Endothelial cell of umbilical vein (primary cell): ENCODE results near the gene ATP10A.

Experiments
- EZH2 ChIP-seq: IDR thresholded peaks from 2 replicates; pipeline ENCODE4 v1.6.1; 2012; ENCODE audit warnings: borderline replicate concordance, low read depth, mild to moderate bottlenecking, moderate library complexity, low read length, inconsistent platforms; ENCODE audit not compliant: severe bottlenecking
- GATA2 ChIP-seq: IDR thresholded peaks from 2 replicates; pipeline ENCODE4 v1.7.0; 2011; ENCODE audit warnings: low read depth, mild to moderate bottlenecking, moderate library complexity, mixed read lengths, low read length; ENCODE audit not compliant: insufficient read length, insufficient read depth
- MYC ChIP-seq: IDR thresholded peaks from one replicate; pipeline ENCODE4 v1.6.1; 2011; ENCODE audit warnings: mild to moderate bottlenecking, low read depth, low read length
- TF ChIP-seq, protein P1 (sequence below), 2 donors: IDR thresholded peaks; 1 replicate in 1 of 2; 2 replicates in 1 of 2; pipeline ENCODE4 v1.5.1; 2011; ENCODE audit warnings: low read length in 2 of 2, mild to moderate bottlenecking in 2 of 2, moderate library complexity in 2 of 2, control low read depth in 1 of 2, inconsistent platforms in 1 of 2, low read depth in 1 of 2; ENCODE audit not compliant: insufficient read depth in 1 of 2; ENCODE audit errors: extremely low read depth in 1 of 2

DNA sequence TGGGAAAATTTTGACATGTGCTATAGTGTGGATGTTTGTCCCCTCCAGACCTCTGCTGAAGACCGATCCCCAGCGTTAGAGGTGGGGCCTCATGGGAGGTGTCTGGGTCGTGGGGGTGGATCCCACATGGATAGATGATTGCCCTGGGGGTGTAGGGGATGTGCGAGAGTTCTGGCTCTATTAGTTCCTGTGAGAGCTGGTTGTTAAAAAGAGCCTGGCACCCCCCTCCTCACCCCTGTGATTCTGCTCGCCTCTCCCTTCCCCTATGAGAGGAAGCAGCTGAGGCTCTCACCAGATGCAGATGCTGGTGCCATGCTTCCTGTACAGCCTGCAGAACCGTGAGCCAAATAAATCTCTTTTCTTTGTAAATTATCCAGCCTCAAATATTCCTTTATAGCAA is 67.4 kb downstream of the ATP10A start:
- TF ChIP-seq EZH2 (no peak), MYC (no peak), GATA2 (no peak)
- TF ChIP-seq, protein P1, sequence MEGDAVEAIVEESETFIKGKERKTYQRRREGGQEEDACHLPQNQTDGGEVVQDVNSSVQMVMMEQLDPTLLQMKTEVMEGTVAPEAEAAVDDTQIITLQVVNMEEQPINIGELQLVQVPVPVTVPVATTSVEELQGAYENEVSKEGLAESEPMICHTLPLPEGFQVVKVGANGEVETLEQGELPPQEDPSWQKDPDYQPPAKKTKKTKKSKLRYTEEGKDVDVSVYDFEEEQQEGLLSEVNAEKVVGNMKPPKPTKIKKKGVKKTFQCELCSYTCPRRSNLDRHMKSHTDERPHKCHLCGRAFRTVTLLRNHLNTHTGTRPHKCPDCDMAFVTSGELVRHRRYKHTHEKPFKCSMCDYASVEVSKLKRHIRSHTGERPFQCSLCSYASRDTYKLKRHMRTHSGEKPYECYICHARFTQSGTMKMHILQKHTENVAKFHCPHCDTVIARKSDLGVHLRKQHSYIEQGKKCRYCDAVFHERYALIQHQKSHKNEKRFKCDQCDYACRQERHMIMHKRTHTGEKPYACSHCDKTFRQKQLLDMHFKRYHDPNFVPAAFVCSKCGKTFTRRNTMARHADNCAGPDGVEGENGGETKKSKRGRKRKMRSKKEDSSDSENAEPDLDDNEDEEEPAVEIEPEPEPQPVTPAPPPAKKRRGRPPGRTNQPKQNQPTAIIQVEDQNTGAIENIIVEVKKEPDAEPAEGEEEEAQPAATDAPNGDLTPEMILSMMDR (IDR thresholded peaks at IDR 0.05; ENCODE audit: extremely low read depth in 1 of 2, insufficient read depth in 1 of 2, low read depth in 1 of 2, low read length in 2 of 2), result no peak
